ENCODE data around the gene SYNGR3. TPM values are rescaled to one million over a fixed set of nuclear protein-coding genes. Genes with fewer than 3 reads are reported as not detected.

Gene SYNGR3
- total and polyA plus RNA-seq, 2 of the 13 experiments (the other 11 are each of a cell fraction or from before 2014, with no cell fraction given), result 0.97 to 5.7 TPM

- TF ChIP-seq ZNF318 (CRISPR knock-in tag; IDR thresholded peaks at IDR 0.05) (peak; percentile 10; the same call in 1 of the 2 replicates), ELF4 (CRISPR knock-in tag; IDR thresholded peaks at IDR 0.05; ENCODE audit: borderline replicate concordance) (0 out of 2 replicates have a peak, but pooled peaks have one; percentile 42), ZBTB38 (CRISPR knock-in tag; IDR thresholded peaks at IDR 0.05) (peak; percentile 24), RFXANK (CRISPR knock-in tag; IDR thresholded peaks at IDR 0.05) (no peak), MXD4 (CRISPR knock-in tag; IDR thresholded peaks at IDR 0.05) (peak; percentile 31; the same call in 1 of the 2 replicates), THAP8 (CRISPR knock-in tag; IDR thresholded peaks at IDR 0.05; ENCODE audit: borderline replicate concordance) (peak; percentile 64; the same call in 1 of the 2 replicates), MIER2 (CRISPR knock-in tag; IDR thresholded peaks at IDR 0.05) (0 out of 2 replicates have a peak, but pooled peaks have one; percentile 23), ZNF790 (CRISPR knock-in tag; IDR thresholded peaks at IDR 0.05; ENCODE audit: borderline replicate concordance) (no peak), MZF1 (CRISPR knock-in tag; IDR thresholded peaks at IDR 0.05; ENCODE audit: borderline replicate concordance) (no peak), ZNF777 (CRISPR knock-in tag; IDR thresholded peaks at IDR 0.05) (peak; percentile 59), ISX (CRISPR knock-in tag; conservative IDR thresholded peaks at IDR 0.05) (no peak), ZNF546 (CRISPR knock-in tag; conservative IDR thresholded peaks at IDR 0.05) (peak; percentile 40; the same call in 1 of the 2 replicates)
- TF ChIP-seq, protein P1, sequence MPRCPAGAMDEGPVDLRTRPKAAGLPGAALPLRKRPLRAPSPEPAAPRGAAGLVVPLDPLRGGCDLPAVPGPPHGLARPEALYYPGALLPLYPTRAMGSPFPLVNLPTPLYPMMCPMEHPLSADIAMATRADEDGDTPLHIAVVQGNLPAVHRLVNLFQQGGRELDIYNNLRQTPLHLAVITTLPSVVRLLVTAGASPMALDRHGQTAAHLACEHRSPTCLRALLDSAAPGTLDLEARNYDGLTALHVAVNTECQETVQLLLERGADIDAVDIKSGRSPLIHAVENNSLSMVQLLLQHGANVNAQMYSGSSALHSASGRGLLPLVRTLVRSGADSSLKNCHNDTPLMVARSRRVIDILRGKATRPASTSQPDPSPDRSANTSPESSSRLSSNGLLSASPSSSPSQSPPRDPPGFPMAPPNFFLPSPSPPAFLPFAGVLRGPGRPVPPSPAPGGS (CRISPR knock-in tag; IDR thresholded peaks at IDR 0.05), result no peak
- TF ChIP-seq, protein P2, sequence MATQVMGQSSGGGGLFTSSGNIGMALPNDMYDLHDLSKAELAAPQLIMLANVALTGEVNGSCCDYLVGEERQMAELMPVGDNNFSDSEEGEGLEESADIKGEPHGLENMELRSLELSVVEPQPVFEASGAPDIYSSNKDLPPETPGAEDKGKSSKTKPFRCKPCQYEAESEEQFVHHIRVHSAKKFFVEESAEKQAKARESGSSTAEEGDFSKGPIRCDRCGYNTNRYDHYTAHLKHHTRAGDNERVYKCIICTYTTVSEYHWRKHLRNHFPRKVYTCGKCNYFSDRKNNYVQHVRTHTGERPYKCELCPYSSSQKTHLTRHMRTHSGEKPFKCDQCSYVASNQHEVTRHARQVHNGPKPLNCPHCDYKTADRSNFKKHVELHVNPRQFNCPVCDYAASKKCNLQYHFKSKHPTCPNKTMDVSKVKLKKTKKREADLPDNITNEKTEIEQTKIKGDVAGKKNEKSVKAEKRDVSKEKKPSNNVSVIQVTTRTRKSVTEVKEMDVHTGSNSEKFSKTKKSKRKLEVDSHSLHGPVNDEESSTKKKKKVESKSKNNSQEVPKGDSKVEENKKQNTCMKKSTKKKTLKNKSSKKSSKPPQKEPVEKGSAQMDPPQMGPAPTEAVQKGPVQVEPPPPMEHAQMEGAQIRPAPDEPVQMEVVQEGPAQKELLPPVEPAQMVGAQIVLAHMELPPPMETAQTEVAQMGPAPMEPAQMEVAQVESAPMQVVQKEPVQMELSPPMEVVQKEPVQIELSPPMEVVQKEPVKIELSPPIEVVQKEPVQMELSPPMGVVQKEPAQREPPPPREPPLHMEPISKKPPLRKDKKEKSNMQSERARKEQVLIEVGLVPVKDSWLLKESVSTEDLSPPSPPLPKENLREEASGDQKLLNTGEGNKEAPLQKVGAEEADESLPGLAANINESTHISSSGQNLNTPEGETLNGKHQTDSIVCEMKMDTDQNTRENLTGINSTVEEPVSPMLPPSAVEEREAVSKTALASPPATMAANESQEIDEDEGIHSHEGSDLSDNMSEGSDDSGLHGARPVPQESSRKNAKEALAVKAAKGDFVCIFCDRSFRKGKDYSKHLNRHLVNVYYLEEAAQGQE (IDR thresholded peaks at IDR 0.05; ENCODE audit: borderline replicate concordance in 1 of 2, low read depth in 1 of 2, low read length in 2 of 2), result no peak; a peak in 1 of 4 replicates
Observed at GRCh38 chr16:2039274-2040031, 49.7 kb downstream of the SYNGR3 start (continued).

Data from HepG2 (cell line).